Type B pancreatic cell (in vitro differentiated cells): ENCODE results near the gene NACC2. TPM values are rescaled to one million over a fixed set of nuclear protein-coding genes. Genes with fewer than 3 reads are reported as not detected.

ENCODE experiments used
- DNase-seq: peaks from one replicate; pipeline ENCODE4 v3.0.0; 2021; ENCODE audit warnings: mixed read lengths; ENCODE audit not compliant: unreplicated experiment; ENCODE audit errors: extremely low spot score
- H3K27ac Mint-ChIP-seq: 2 replicates; pipeline ENCODE4 v1.8.0; 2021; ENCODE audit warnings: mild to moderate bottlenecking, mixed read lengths
- H3K27me3 Mint-ChIP-seq: 2 replicates; pipeline ENCODE4 v1.8.0; 2021; ENCODE audit warnings: mixed read lengths
- H3K36me3 Mint-ChIP-seq: 2 replicates; pipeline ENCODE4 v1.8.0; 2021; ENCODE audit warnings: mixed read lengths
- H3K4me1 Mint-ChIP-seq: one replicate; pipeline ENCODE4 v1.8.0; 2021; ENCODE audit warnings: mixed read lengths; ENCODE audit not compliant: unreplicated experiment
- H3K4me3 Mint-ChIP-seq: 2 replicates; pipeline ENCODE4 v1.8.0; 2021; ENCODE audit warnings: mild to moderate bottlenecking, mixed read lengths
- H3K9me3 Mint-ChIP-seq: 2 replicates; pipeline ENCODE4 v1.8.0; 2021; ENCODE audit warnings: mixed read lengths
- CTCF ChIP-seq: fragments of 200-600 bp; sonication (generic); conservative IDR thresholded peaks from 2 replicates; pipeline ENCODE4 v1.5.0; 2021; ENCODE audit warnings: antibody characterized with exemption, mild to moderate bottlenecking
- long read RNA-seq: library from polyadenylated mRNA; unstranded; transcript quantifications from one replicate; pipeline ENCODE4 v2.0.0, GENCODE V29; 2020
- total RNA-seq: library from RNA; stranded (reverse); gene quantifications from 2 replicates; pipeline ENCODE4 v1.2.1, GENCODE V29; 2021; ENCODE audit warnings: low replicate concordance

Gene NACC2
- 9.3 and 15.1 TPM in 2 replicates for total RNA-seq
- long read RNA-seq, partial matches to known transcripts: 0 of 6 reads
- long read RNA-seq, other reads (novel, unspliced or antisense): 6 of 6 reads

- TF ChIP-seq CTCF: no peak
- Mint-ChIP-seq H3K9me3 (no peaks in the 10 kb centered on the region), H3K4me3 (peak within 1 kb of the TSS; percentile 78), H3K27me3 (peaks cover 11% of the 10 kb centered on the region), H3K4me1 (peaks cover 21% of the 10 kb centered on the region), H3K36me3 (no peaks in the 10 kb centered on the region), H3K27ac (no peak within 1 kb of the TSS)
- no peak for DNase-seq
Observed at GRCh38 chr9:136095070-136096058, at the start of gene NACC2. NACC2 (minus strand) TSS chr9:136095289; CDS start chr9:136050521, 44,768 bp downstream.

GRCh38 chr9:136144450-136144849 lies 49.4 kb upstream of the NACC2 start:
- H3K4me3 Mint-ChIP-seq: no peak overlapping the region
- H3K27me3 Mint-ChIP-seq: no peaks in the 10 kb centered on the region
- H3K27ac Mint-ChIP-seq: no peak overlapping the region
- no peak for DNase-seq
- H3K4me1 Mint-ChIP-seq: no peaks in the 10 kb centered on the region
- TF ChIP-seq CTCF: no peak
- H3K9me3 Mint-ChIP-seq: no peaks in the 10 kb centered on the region
- H3K36me3 Mint-ChIP-seq: no peaks in the 10 kb centered on the region

- Mint-ChIP-seq H3K4me3 (no peak overlapping the region), H3K27me3 (peaks cover 2% of the 10 kb centered on the region), H3K36me3 (no peaks in the 10 kb centered on the region), H3K9me3 (no peaks in the 10 kb centered on the region), H3K27ac (no peak overlapping the region), H3K4me1 (peaks cover 3% of the 10 kb centered on the region)
- peak; percentile 61 for TF ChIP-seq CTCF
- DNase-seq: no peak
Observed at GRCh38 chr9:136143215-136144001, 48.3 kb upstream of the NACC2 start.

GRCh38 chr9:136142859-136143214 lies 47.7 kb upstream of the NACC2 start:
- no peak for TF ChIP-seq CTCF
- H3K9me3 Mint-ChIP-seq: no peaks in the 10 kb centered on the region
- no peak overlapping the region for H3K27ac Mint-ChIP-seq
- H3K27me3 Mint-ChIP-seq: peaks cover 2% of the 10 kb centered on the region
- peaks cover 3% of the 10 kb centered on the region for H3K4me1 Mint-ChIP-seq
- H3K36me3 Mint-ChIP-seq: no peaks in the 10 kb centered on the region
- H3K4me3 Mint-ChIP-seq: no peak overlapping the region
- no peak for DNase-seq

GRCh38 chr9:136142414-136142796 lies 47.3 kb upstream of the NACC2 start:
- Mint-ChIP-seq H3K4me1 (peaks cover 3% of the 10 kb centered on the region), H3K27ac (no peak overlapping the region), H3K36me3 (no peaks in the 10 kb centered on the region), H3K27me3 (peaks cover 2% of the 10 kb centered on the region), H3K4me3 (no peak overlapping the region), H3K9me3 (no peaks in the 10 kb centered on the region)
- no peak for DNase-seq
- TF ChIP-seq CTCF: no peak
